Caco-2 (cell line): ENCODE results near the gene ST6GAL2. TPM values are rescaled to one million over a fixed set of nuclear protein-coding genes. Genes with fewer than 3 reads are reported as not detected.

ENCODE experiments used
- BruUV-seq: library from RNA; stranded (reverse); fragments of 400-500 nt; replicated peaks from 2 replicates; lab custom pipeline; 2021; lab: Mats Ljungman, UMichigan
- CTCF ChIA-PET: fragments of 300-600 bp; sonication (Branson Sonifier 250); formaldehyde crosslinking; loops from one replicate; lab custom pipeline; 2022; ENCODE audit warnings: antibody characterized with exemption; lab: Charles Lee
- POLR2A ChIA-PET: fragments of 300-600 bp; sonication (Branson Sonifier 250); formaldehyde crosslinking; loops from one replicate; lab custom pipeline; 2022; ENCODE audit warnings: antibody characterized with exemption; lab: Charles Lee
- DNase-seq, 2 experiments: peaks; one replicate each; pipeline versions ENCODE4 v3.0.0 to v3.0.0-alpha.2; 2020 to 2022
- H3K27me3 ChIP-seq: replicated peaks from 2 replicates; pipeline ENCODE4 v1.6.0; 2011; ENCODE audit warnings: low read length; ENCODE audit not compliant: control insufficient read depth, insufficient read depth
- H3K36me3 ChIP-seq: 2 replicates; pipeline ENCODE4 v1.5.1; 2011; ENCODE audit warnings: low read length; ENCODE audit not compliant: control insufficient read depth, insufficient read depth
- H3K4me1 ChIP-seq: fragments of 250-450 bp; sonication (Bioruptor Pico); 2 replicates; pipeline ENCODE4 v1.5.1; 2020; ENCODE audit warnings: mild to moderate bottlenecking
- H3K4me3 ChIP-seq: 2 replicates; pipeline ENCODE4 v1.5.1; 2011; ENCODE audit warnings: low read depth, mild to moderate bottlenecking, control low read depth, low read length
- H3K9me3 ChIP-seq: fragments of 250-450 bp; sonication (Bioruptor Pico); 2 replicates; pipeline ENCODE4 v1.5.1; 2020; ENCODE audit warnings: mild to moderate bottlenecking, moderate library complexity
- H3K27ac Mint-ChIP-seq: one replicate; pipeline ENCODE4 v1.8.0; 2022; ENCODE audit warnings: mixed read lengths; ENCODE audit not compliant: unreplicated experiment
- H3K27me3 Mint-ChIP-seq: one replicate; pipeline ENCODE4 v1.8.0; 2022; ENCODE audit warnings: mixed read lengths; ENCODE audit not compliant: insufficient read depth, unreplicated experiment
- H3K36me3 Mint-ChIP-seq: one replicate; pipeline ENCODE4 v1.8.0; 2022; ENCODE audit warnings: mild to moderate bottlenecking, mixed read lengths; ENCODE audit not compliant: insufficient read depth, unreplicated experiment
- H3K4me1 Mint-ChIP-seq: one replicate; pipeline ENCODE4 v1.8.0; 2022; ENCODE audit warnings: low read depth, mixed read lengths; ENCODE audit not compliant: unreplicated experiment
- H3K4me3 Mint-ChIP-seq: one replicate; pipeline ENCODE4 v1.8.0; 2022; ENCODE audit warnings: mild to moderate bottlenecking, moderate library complexity, mixed read lengths; ENCODE audit not compliant: unreplicated experiment
- H3K9me3 Mint-ChIP-seq: one replicate; pipeline ENCODE4 v1.8.0; 2022; ENCODE audit warnings: mixed read lengths; ENCODE audit not compliant: unreplicated experiment
- CTCF ChIP-seq, 2 experiments: fragments of 200-600 bp in 1 of 2; IDR thresholded peaks; 1 replicate in 1 of 2; 2 replicates in 1 of 2; pipeline versions ENCODE4 v1.5.1 to v1.8.0; 2011 to 2022; ENCODE audit warnings: antibody characterized with exemption in 1 of 2, control low read depth in 1 of 2, inconsistent platforms in 1 of 2, low read depth in 1 of 2, low read length in 1 of 2, mild to moderate bottlenecking in 1 of 2, moderate library complexity in 1 of 2; ENCODE audit not compliant: insufficient read depth in 1 of 2, severe bottlenecking in 1 of 2, unreplicated experiment in 1 of 2
- intact Hi-C: fragments of 100-400 bp; cut with micrococcal nuclease; formaldehyde crosslinking; loops from one replicate; pipeline ENCODE4 v1.10.0; 2022; ENCODE audit not compliant: unreplicated experiment
- total RNA-seq: library from RNA; stranded (reverse); gene quantifications from 2 replicates; pipeline ENCODE4 v1.2.3, GENCODE V29; 2022

Gene ST6GAL2
- total RNA-seq, 1 experiment from 2014 or later = not detected

- no TSS peak for BruUV-seq
- Histone ChIP-seq H3K36me3 (no peaks in the 10 kb centered on the region), H3K27me3 (no peaks in the 10 kb centered on the region; the same call in 1 of the 2 replicates), H3K4me1 (no peaks in the 10 kb centered on the region), H3K9me3 (no peaks in the 10 kb centered on the region), H3K4me3 (no peak overlapping the region)
- no peak overlapping the region for H3K27ac Mint-ChIP-seq
- no peaks in the 10 kb centered on the region for H3K9me3 Mint-ChIP-seq
- no peak overlapping the region for H3K4me3 Mint-ChIP-seq
- no peaks in the 10 kb centered on the region for H3K4me1 Mint-ChIP-seq
- intact Hi-C loops = loop anchor here (10.0 kb wide), 1 partner anchor 211 kb away; no protein-coding TSS in a partner anchor
- ChIA-PET POLR2A (no interaction called here), CTCF (no interaction called here)
- no peak for DNase-seq
- no peaks in the 10 kb centered on the region for H3K36me3 Mint-ChIP-seq
- H3K27me3 Mint-ChIP-seq = peaks cover 8% of the 10 kb centered on the region
- TF ChIP-seq CTCF (IDR thresholded peaks at IDR 0.05; ENCODE audit: insufficient read depth in 1 of 2, low read depth in 1 of 2, low read length in 1 of 2, severe bottlenecking in 1 of 2, unreplicated experiment in 1 of 2) = no peak
Measured at GRCh38 chr2:106845716-106846115, 40.3 kb downstream of the ST6GAL2 start.

- Mint-ChIP-seq H3K27me3 (peaks cover 8% of the 10 kb centered on the region), H3K9me3 (no peaks in the 10 kb centered on the region), H3K27ac (no peak overlapping the region), H3K4me1 (no peaks in the 10 kb centered on the region), H3K36me3 (no peaks in the 10 kb centered on the region), H3K4me3 (no peak overlapping the region)
- Histone ChIP-seq H3K9me3 (no peaks in the 10 kb centered on the region), H3K4me3 (no peak overlapping the region), H3K36me3 (no peaks in the 10 kb centered on the region), H3K4me1 (no peaks in the 10 kb centered on the region), H3K27me3 (no peaks in the 10 kb centered on the region; the same call in 1 of the 2 replicates)
- BruUV-seq = no TSS peak
- no peak for TF ChIP-seq CTCF (IDR thresholded peaks at IDR 0.05; ENCODE audit: insufficient read depth in 1 of 2, low read depth in 1 of 2, low read length in 1 of 2, severe bottlenecking in 1 of 2, unreplicated experiment in 1 of 2)
- CTCF ChIA-PET = no interaction called here
- DNase-seq = no peak
- POLR2A ChIA-PET = no interaction called here
- intact Hi-C loops = loop anchor here (10.0 kb wide), 1 partner anchor 209 kb away; no protein-coding TSS in a partner anchor
Measured at GRCh38 chr2:106843910-106844250, 42.1 kb downstream of the ST6GAL2 start.

- Mint-ChIP-seq H3K27me3 (peaks cover 8% of the 10 kb centered on the region), H3K36me3 (no peaks in the 10 kb centered on the region), H3K9me3 (no peaks in the 10 kb centered on the region), H3K27ac (no peak overlapping the region), H3K4me3 (no peak overlapping the region), H3K4me1 (no peaks in the 10 kb centered on the region)
- CTCF ChIA-PET = no interaction called here
- no peaks in the 10 kb centered on the region for H3K36me3 ChIP-seq
- no peak for DNase-seq
- H3K4me3 ChIP-seq = no peak overlapping the region
- TF ChIP-seq CTCF (IDR thresholded peaks at IDR 0.05; ENCODE audit: insufficient read depth in 1 of 2, low read depth in 1 of 2, low read length in 1 of 2, severe bottlenecking in 1 of 2, unreplicated experiment in 1 of 2) = no peak
- no peaks in the 10 kb centered on the region for H3K4me1 ChIP-seq
- no TSS peak for BruUV-seq
- no peaks in the 10 kb centered on the region; the same call in 1 of the 2 replicates for H3K27me3 ChIP-seq
- H3K9me3 ChIP-seq = no peaks in the 10 kb centered on the region
- intact Hi-C loops = loop anchor here (10.0 kb wide), 1 partner anchor 208 kb away; no protein-coding TSS in a partner anchor
- POLR2A ChIA-PET = no interaction called here
Measured at GRCh38 chr2:106843001-106843909, 42.7 kb downstream of the ST6GAL2 start.
